Gastroesophageal sphincter (tissue), 3 donors: Measurements from ENCODE around the gene SORCS3.

Source experiments
- CTCF ChIP-seq, 4 experiments: fragments of 200-600 bp in 2 of 4; fragments of 450-650 bp in 2 of 4; sonication (generic) in 1 of 4; IDR thresholded peaks; one replicate each; pipeline ENCODE4 v1.5.1; 2017 to 2019; ENCODE audit warnings: antibody characterized with exemption in 4 of 4, mild to moderate bottlenecking in 2 of 4, moderate library complexity in 2 of 4
- EP300 ChIP-seq: sonication (generic); formaldehyde crosslinking; IDR thresholded peaks from one replicate; pipeline ENCODE4 v1.6.1; 2017; ENCODE audit warnings: antibody characterized with exemption, mild to moderate bottlenecking
- POLR2A ChIP-seq, 2 donors: fragments of 450-650 bp; IDR thresholded peaks; one replicate each; pipeline ENCODE4 v1.6.1; 2017; ENCODE audit warnings: antibody characterized with exemption in 2 of 2, mild to moderate bottlenecking in 2 of 2, moderate library complexity in 1 of 2
- POLR2AphosphoS5 ChIP-seq: sonication (generic); formaldehyde crosslinking; IDR thresholded peaks from one replicate; pipeline ENCODE4 v1.6.1; 2017; ENCODE audit warnings: antibody characterized with exemption

- TF ChIP-seq CTCF (IDR thresholded peaks at IDR 0.05) (no peak), POLR2A (IDR thresholded peaks at IDR 0.05) (no peak), POLR2AphosphoS5 (no peak), EP300 (no peak)
Observed at GRCh38 chr10:105139363-105139896, 498.3 kb downstream of the SORCS3 start.
